Endothelial cell of umbilical vein (primary cell): ENCODE measurements around the gene DCTN4.

Experiments
- EZH2 ChIP-seq: IDR thresholded peaks from 2 replicates; pipeline ENCODE4 v1.6.1; 2012; ENCODE audit warnings: borderline replicate concordance, low read depth, mild to moderate bottlenecking, moderate library complexity, low read length, inconsistent platforms; ENCODE audit not compliant: severe bottlenecking
- FOS ChIP-seq: IDR thresholded peaks from 2 replicates; pipeline ENCODE4 v1.6.1; 2011; ENCODE audit warnings: mild to moderate bottlenecking, low read length, moderate library complexity, borderline replicate concordance; ENCODE audit not compliant: insufficient read depth
- GATA2 ChIP-seq: IDR thresholded peaks from 2 replicates; pipeline ENCODE4 v1.7.0; 2011; ENCODE audit warnings: low read depth, mild to moderate bottlenecking, moderate library complexity, mixed read lengths, low read length; ENCODE audit not compliant: insufficient read length, insufficient read depth
- JUN ChIP-seq: IDR thresholded peaks from 2 replicates; pipeline ENCODE4 v1.6.1; 2011; ENCODE audit warnings: borderline replicate concordance, low read depth; ENCODE audit not compliant: insufficient read length, insufficient read depth
- MYC ChIP-seq: IDR thresholded peaks from one replicate; pipeline ENCODE4 v1.6.1; 2011; ENCODE audit warnings: mild to moderate bottlenecking, low read depth, low read length
- POLR2A ChIP-seq: IDR thresholded peaks from 2 replicates; pipeline ENCODE4 v1.6.1; 2012; ENCODE audit warnings: low read depth, mild to moderate bottlenecking, control low read depth, low read length
- POLR2AphosphoS5 ChIP-seq: IDR thresholded peaks from 2 replicates; pipeline ENCODE4 v1.6.1; 2012; ENCODE audit warnings: low read depth, mild to moderate bottlenecking, control low read depth, low read length, moderate library complexity; ENCODE audit not compliant: insufficient read depth
- TF ChIP-seq, protein P1 (sequence below): IDR thresholded peaks from 2 replicates; pipeline ENCODE4 v1.6.1; 2011; ENCODE audit not compliant: insufficient read depth, insufficient read length
- TF ChIP-seq, protein P2 (sequence below), 2 donors: IDR thresholded peaks; 1 replicate in 1 of 2; 2 replicates in 1 of 2; pipeline ENCODE4 v1.5.1; 2011; ENCODE audit warnings: low read length in 2 of 2, mild to moderate bottlenecking in 2 of 2, moderate library complexity in 2 of 2, control low read depth in 1 of 2, inconsistent platforms in 1 of 2, low read depth in 1 of 2; ENCODE audit not compliant: insufficient read depth in 1 of 2; ENCODE audit errors: extremely low read depth in 1 of 2

DNA sequence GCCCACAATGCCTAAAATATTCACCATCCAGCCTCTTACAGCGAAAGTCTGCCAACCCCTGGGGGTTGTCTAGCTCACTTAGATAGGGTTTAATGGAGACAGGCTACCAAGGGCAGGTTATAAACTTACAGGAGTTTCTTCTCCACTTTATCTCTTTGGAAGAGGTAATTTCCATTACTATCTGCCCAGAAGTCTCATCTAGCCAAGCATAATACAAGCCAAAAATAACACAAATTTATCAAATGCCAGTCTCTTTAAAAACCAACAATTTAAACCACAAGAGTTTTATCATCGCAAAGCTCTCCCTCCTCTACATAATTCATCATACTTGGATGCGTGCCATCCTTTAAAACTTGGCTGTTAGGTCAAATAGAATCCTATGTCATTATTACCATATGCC lies 64.2 kb downstream of the DCTN4 start:
- TF ChIP-seq, protein P1, sequence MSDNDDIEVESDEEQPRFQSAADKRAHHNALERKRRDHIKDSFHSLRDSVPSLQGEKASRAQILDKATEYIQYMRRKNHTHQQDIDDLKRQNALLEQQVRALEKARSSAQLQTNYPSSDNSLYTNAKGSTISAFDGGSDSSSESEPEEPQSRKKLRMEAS, result no peak
- TF ChIP-seq, protein P2, sequence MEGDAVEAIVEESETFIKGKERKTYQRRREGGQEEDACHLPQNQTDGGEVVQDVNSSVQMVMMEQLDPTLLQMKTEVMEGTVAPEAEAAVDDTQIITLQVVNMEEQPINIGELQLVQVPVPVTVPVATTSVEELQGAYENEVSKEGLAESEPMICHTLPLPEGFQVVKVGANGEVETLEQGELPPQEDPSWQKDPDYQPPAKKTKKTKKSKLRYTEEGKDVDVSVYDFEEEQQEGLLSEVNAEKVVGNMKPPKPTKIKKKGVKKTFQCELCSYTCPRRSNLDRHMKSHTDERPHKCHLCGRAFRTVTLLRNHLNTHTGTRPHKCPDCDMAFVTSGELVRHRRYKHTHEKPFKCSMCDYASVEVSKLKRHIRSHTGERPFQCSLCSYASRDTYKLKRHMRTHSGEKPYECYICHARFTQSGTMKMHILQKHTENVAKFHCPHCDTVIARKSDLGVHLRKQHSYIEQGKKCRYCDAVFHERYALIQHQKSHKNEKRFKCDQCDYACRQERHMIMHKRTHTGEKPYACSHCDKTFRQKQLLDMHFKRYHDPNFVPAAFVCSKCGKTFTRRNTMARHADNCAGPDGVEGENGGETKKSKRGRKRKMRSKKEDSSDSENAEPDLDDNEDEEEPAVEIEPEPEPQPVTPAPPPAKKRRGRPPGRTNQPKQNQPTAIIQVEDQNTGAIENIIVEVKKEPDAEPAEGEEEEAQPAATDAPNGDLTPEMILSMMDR (IDR thresholded peaks at IDR 0.05; ENCODE audit: extremely low read depth in 1 of 2, insufficient read depth in 1 of 2, low read depth in 1 of 2, low read length in 2 of 2), result no peak
- no peak for TF ChIP-seq POLR2A
- TF ChIP-seq EZH2, result no peak
- no peak for TF ChIP-seq POLR2AphosphoS5
- no peak for TF ChIP-seq JUN
- TF ChIP-seq FOS, result no peak
- no peak for TF ChIP-seq GATA2
- TF ChIP-seq MYC, result no peak
